AG10803 (cell line): ENCODE measurements around the gene ARHGAP21.
A peak's percentile ranks its signal among the peaks of the same experiment; 100 is the strongest.

Experiments used
- DNase-seq: peaks from one replicate; pipeline ENCODE4 v3.0.0; 2010; ENCODE audit warnings: low read depth
- H3K4me3 ChIP-seq: 2 replicates; pipeline ENCODE4 v1.5.1; 2011; ENCODE audit warnings: mild to moderate bottlenecking, low read length, control low read depth
- CTCF ChIP-seq: conservative IDR thresholded peaks from 2 replicates; pipeline ENCODE4 v1.5.1; 2011; ENCODE audit warnings: mild to moderate bottlenecking, low read length, control low read depth, inconsistent platforms

ARHGAP21 gene

GRCh38 chr10:24552346-24553016 lies 171.2 kb downstream of the ARHGAP21 start:
- no peak overlapping the region for H3K4me3 ChIP-seq
- no peak for DNase-seq
- 0 out of 2 replicates have a peak, but pooled peaks have one; percentile 16 for TF ChIP-seq CTCF

GRCh38 chr10:24551161-24551560 lies 172.5 kb downstream of the ARHGAP21 start:
- H3K4me3 ChIP-seq, result no peak overlapping the region
- no peak for TF ChIP-seq CTCF
- DNase-seq, result no peak

- no peak overlapping the region for H3K4me3 ChIP-seq
- TF ChIP-seq CTCF, result no peak
- no peak for DNase-seq
Observed at GRCh38 chr10:24550680-24551079, 173.0 kb downstream of the ARHGAP21 start.

GRCh38 chr10:24545585-24545984 lies 178.1 kb downstream of the ARHGAP21 start:
- TF ChIP-seq CTCF, result no peak
- no peak for DNase-seq
- no peak overlapping the region for H3K4me3 ChIP-seq

- no peak for DNase-seq
- TF ChIP-seq CTCF, result no peak
Observed at GRCh38 chr10:24544776-24545175, 178.9 kb downstream of the ARHGAP21 start.

GRCh38 chr10:24542314-24543270 lies 181.1 kb downstream of the ARHGAP21 start:
- DNase-seq, result no peak
- no peak for TF ChIP-seq CTCF
- H3K4me3 ChIP-seq, result no peak overlapping the region

More at GRCh38 chr10:24544776-24545175, 178.9 kb downstream of the ARHGAP21 start:
- H3K4me3 ChIP-seq, result no peak overlapping the region

- no peak for TF ChIP-seq CTCF
- no peak overlapping the region for H3K4me3 ChIP-seq
- no peak for DNase-seq
Observed at GRCh38 chr10:24541239-24541753, 182.4 kb downstream of the ARHGAP21 start.
